GM12872 (cell line): ENCODE data around the gene MEIOB.
A peak's percentile ranks its signal among the peaks of the same experiment; 100 is the strongest.

ENCODE experiments used
- CTCF ChIP-seq: IDR thresholded peaks from 3 replicates; pipeline ENCODE4 v1.5.1; 2011; ENCODE audit warnings: low read depth, mild to moderate bottlenecking, low read length, moderate library complexity; ENCODE audit not compliant: insufficient read depth

Gene MEIOB

GRCh38 chr16:1817716-1818115, 54.2 kb downstream of the MEIOB start:
- TF ChIP-seq CTCF, result no peak

- no peak for TF ChIP-seq CTCF
These were observed 54.7 kb downstream of the MEIOB start for GRCh38 chr16:1817276-1817589.

GRCh38 chr16:1816396-1817275, 55.3 kb downstream of the MEIOB start:
- no peak for TF ChIP-seq CTCF

GRCh38 chr16:1815461-1815860, 56.5 kb downstream of the MEIOB start:
- no peak for TF ChIP-seq CTCF

- peak; percentile 29; the same call in 1 of the 3 replicates for TF ChIP-seq CTCF
These were observed 59.2 kb downstream of the MEIOB start for GRCh38 chr16:1812732-1813163.

DNA sequence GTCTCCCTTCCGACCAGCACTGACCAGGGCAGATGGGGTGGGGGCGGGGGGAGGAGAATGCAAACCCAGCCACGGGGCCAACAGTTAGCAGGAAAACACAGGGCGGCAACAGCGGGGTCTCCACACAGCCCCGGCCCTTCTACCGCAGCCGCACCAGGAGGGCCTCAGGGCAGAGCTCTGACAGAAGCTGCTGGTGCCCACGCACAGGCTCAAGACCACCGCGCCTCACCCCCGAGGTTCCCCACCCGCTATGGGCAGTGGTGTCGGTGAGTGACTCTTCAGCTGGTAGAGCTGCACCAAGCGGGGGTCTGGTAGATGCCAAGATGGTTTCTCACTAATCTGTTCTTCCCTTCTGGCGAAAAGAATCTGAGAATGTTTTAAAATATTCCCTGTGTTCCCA, 61.4 kb downstream of the MEIOB start:
- TF ChIP-seq CTCF, result no peak

- no peak for TF ChIP-seq CTCF
These were observed 61.9 kb downstream of the MEIOB start for GRCh38 chr16:1810106-1810505.
